DMS79 (cell line): ENCODE measurements around the gene ICE1.
A peak's percentile ranks its signal among the peaks of the same experiment; 100 is the strongest.
"Not testable (repeated sequence)": the region's sequence is repeated elsewhere in the genome, so short reads cannot be mapped to it uniquely, and the experiment has no call there.

Source experiments
- DNase-seq: peaks from one replicate; lab custom pipeline; 2025; lab: John Stamatoyannopoulos, UW

The ICE1 gene

DNA sequence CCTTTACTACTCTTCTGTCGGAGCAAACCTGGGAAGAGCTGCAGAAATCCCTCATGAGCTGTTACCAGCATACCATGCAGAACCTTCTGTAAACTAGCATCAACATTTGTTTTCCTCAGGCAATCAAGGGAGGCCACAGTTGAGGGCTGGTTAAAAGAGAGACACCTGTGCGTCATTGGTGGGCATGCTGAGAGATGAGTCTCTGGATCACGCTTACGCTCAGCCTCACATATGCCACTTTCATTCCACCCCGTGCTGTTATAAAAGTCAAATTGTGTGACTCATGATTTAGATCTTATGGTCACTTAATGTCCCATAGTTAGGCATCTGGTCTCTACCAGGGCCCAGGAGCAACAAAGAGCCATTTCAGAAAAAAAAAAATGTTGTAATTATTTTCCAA is 18.1 kb upstream of the ICE1 start:
- no peak for DNase-seq

DNA sequence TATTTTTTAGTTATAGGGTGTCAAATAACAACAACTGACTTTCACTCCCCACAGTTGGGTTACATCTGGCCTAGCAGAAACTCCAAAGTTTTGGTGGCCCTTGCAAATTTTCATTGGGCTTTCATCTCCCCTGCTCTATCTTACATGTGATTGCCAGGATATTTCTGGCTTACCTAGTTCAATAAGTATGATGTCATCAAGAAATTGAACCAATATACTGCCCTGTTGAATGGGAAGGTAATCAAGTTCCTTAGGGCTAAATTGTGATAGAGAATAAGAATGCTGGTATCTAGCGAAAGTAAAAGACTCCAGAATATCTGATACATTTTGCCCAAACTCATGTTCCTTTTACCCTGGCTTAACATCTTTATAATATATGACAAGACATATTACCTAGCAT is 17.0 kb upstream of the ICE1 start:
- DNase-seq, result no peak

DNA sequence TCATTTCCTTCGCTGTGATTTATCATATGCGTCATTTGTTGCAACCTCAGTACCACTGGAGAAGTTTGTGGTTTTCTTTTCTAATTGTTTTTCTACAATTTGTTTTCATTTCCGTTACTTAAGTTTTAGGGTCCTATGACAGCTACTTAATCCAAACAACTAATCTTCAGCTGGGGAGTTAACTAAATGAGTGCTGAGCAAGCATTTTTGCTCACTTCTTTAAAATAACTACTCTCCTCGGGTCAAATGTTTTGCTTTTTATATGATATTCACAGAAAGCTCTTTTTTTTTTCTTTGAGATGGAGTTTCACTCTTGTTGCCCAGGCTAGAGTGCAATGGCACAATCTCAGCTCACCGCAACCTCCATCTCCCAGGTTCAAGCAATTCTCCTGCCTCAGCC is 14.6 kb upstream of the ICE1 start:
- no peak for DNase-seq

DNA sequence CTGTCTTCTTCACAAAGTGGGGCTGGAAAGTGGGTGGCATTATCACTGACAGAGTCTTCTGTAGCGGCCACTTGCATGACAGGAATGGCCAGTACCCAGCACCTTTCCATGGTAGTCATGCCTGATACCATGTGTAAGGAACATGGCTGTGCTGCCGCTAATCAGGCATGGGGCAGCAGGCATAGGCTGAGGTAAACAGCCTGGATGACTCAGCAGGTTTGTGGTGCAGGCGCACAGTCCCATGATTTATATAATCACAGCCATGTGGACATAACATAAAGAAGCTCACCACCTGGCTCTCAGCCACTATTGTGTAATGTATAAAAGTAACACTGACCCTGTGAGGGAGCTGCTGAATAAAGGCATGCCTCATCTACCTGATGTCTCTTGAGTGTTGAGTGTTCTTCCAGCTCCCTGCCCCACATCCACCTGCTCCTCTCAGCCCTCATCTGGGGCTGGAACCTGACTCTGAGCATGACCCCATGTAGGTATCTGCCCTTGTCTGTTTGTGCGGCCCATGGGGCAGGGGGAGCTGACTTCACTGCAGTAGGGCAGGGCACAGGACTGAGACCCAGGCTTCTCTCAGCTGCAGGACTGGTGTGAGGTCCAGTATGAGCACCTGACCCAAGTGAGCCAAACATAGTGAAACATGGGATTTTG is 13.2 kb upstream of the ICE1 start:
- no peak for DNase-seq

DNA sequence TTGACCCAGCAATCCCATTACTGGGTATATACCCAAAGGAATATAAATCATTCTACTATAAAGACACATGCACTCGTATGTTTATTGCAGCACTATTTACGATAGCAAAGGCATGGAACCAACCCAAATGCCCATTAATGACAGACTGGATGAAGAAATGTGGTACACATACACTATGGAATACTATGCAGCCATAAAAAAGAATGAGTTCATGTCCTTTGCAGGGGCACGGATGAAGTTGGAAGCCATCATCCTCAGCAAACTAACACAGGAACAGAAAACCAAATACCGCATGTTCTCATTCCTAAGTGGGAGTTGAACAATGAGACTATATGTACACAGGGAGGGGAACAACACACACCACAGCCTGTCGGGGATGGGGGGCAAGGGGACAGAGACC is 8.6 kb upstream of the ICE1 start:
- not testable (repeated sequence) for DNase-seq

DNA sequence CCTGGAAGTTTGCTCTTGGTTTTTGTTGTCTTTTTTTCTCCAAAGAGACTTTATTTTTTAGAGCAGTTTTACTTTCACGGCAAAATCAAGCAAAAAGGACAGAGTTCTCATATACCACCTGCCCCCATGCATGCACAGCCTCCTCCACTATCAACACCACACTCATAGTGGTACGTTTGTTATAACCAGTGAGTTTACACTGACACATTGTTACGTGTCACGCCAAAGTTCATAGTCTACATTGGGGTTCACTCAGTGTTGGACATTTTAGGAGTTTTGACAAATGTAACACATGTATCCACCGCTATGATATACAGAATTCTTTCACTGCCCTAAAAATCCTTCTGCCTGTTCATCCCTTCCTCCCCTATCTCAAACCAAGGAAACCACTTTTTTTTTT is 7.5 kb upstream of the ICE1 start:
- DNase-seq, result no peak

DNA sequence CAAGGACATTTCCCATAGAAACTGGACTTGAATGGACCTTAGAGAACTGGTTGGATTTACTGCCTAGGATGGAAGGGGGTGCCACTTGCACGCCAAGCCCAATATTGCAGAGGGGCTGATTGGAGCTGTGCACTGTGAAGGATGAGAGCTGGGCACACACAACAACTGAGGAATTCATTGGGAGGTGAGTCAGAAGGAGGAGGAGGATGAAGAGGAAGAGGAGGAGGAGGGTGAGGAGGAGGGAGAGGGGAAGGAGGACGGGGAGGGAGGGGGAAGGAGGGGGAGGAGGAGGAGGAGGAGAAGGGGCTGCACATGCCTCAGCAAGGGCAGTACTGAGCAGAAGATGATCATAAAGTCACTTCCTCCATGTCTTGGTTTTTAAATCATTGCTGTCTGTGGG is 5.7 kb upstream of the ICE1 start:
- DNase-seq, result no peak

DNA sequence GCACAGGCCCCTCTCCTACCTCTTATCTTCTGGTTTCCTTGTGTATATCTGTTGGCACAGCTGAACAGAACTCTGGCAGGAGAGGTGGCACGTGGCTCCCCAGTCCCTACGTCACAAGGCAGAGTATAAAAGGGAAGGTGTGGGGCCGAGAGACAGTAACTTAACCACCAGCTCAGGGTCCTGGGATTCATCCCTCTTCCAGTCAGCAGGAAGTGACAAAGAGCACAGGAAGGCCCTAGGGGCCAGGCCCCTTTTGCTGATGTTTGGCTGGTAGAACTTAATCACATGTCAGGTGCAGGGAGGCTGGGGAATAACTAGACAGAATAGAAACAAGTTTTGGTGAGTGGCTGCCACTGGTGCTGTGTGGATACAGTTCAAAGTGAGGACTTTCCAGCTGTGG is 4.5 kb upstream of the ICE1 start:
- DNase-seq, result no peak

DNA sequence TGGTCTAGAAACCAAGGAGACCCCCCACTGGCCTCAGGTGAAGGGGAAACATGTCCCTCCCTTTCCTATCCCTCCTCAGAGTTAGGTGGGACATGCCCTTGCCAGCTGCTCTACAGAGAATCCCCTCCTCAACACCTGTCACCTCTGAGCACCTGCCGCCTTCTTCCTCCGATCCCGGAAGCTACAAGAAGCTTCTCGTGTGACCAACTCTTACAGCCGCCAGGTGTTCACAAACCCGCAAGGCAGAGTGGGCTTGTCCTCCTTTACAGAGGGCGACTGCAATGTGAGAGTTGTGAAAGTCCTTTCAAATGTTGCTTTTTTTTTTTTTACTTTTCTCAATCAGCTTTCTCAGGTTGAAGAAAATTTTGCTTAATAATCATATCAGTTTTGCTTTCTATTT is 3.7 kb upstream of the ICE1 start:
- DNase-seq, result peak; percentile 69

DNA sequence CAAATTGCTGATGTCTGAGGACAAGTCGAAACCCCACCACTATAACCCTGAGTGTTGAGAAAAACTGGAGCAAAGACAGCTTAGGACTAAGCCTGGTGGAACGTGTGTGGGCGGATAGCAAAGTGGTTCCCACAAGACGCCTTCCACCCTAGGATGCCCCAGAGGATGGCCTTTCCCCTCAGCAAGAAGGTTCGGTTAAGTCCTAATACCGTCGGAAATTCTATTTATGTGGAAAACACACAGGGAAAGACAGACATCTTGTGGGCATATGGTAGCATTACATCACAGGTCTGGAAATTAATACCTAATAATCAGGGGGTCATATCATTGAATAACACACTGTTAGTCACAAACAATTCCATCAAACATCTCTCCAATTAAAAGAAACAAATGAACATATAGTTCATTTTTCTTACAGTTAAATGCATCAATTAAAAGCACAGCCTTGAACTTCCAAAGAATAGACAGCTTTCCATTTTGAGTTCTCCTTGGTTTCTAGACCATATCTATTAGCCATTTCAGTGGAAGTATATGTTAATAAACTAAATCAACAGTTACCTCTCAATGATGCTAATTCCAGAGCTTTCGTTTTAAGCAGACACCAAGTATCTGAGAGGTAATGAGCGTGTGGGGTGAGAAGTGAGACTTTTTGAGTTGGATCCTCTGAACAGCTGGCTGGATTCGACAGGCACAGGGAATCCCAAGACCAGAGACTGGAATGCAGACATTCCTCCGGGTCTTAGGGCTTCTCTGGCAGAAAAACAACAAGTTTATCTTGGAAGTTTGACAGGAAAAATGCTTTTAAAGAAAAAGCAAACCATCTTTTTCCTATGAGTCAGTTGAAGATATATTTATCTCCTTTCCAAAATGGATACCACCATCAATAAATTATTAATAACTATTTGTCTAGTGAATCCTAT is 2.9 kb upstream of the ICE1 start:
- DNase-seq, result peak; percentile 25

DNA sequence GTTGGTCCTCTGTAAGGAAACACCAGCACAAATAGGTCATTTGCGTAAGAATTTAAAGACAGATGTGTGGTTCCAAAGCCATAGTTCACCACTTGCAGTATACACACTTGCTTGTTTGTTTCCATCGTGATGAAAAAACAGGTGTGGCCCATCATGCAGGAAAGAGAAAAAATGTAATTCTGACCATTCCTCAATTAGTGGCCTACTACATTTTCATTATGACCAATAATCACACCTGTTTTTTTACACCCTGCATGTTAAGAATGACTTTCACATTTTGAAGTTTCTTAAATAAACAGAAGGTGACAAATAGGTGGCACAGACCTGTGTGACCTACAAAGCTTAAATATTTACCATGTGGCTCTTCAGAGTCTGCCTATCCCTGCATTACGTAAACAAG is 2.2 kb upstream of the ICE1 start:
- DNase-seq, result no peak

DNA sequence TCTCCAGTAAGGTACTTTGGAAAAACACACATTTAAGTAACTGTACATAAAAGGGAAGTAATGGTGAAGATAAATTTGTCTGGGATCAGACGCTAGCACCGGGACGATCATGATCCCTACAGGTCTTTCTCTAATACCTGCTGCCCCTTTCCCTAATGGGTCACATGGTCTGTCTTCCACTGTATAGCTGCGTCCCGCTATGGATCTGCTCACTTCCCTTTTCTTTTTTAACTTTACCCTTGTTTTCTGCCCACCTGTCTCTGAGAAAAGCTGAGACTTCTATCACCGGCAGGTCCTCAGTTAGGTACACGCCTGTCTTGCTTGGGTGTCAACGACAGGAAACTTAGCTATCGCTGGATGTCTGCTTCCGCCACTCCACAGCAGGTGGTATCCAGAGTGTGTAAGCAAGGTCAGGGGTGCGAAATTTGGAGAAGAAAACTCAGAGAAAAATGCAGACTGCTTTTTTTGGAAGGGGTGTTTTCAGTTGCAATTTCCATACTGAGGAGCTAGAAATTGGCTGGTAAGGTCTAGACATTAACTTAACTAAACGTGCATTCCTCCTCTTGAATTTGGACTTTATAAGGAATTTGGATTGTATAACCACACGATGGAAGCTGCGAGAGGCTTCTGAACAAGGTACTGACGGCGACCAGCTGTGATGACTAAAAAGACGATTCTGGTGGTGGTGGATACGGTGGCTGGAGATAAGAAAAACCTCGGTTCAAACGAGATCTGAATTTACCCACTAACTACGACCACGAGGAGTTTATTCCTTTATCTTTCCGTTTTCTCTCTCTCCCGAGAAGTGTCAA is 1.1 kb upstream of the ICE1 start:
- DNase-seq, result no peak

DNA sequence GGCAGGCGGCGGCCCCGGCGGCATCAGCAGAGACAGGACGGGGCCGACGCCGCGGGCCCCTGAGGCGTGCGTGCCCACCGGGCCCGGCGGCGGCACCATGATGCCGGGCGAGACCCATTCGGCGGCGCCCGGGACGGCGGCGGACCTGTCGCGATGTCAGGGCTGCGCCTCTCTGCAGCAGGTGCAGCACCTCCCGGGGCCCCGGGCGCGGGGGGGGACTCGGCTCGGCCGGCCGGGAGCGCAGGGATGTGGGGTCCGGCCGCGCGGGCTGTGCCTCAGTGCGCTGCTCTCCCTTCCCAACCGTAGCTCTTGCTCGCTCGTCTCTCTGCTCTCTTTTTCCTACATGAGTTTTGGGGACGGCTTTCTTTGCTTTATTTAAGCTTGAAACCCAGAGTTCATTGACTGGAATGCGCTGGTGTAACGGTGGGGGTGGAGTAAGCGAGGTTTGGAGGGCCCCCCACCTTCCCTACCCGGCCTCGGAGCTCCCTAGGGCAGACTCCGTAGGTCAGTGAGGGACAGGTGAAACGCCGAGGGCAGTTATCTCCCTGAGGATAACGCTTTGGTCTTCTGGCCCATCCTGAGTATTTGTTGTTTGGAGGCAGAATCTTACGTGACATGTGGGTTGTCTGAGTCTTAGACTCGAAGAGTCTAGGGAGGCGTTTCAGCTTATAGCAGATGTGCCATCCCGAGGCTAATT is 490 bp downstream of the ICE1 start:
- DNase-seq, result no peak

DNA sequence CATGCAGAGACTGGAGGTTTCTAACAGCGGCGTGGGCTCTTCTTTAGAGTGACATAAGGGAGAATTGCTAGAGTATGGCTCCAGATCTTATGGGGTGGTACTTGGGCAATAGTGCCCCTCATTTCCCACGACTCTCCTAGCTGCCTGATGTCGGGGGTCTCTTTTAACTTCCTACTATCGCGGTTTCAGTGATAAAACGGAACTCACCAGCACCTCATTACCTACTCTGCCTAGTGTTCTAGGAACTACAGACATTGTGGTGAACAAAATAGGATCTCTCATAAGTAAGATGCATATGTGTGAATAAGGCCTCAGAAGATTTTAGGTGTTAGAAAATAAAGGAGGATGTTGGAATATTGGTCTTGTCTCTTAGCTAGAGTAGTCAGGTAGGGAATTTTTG is 1.1 kb downstream of the ICE1 start:
- no peak for DNase-seq

DNA sequence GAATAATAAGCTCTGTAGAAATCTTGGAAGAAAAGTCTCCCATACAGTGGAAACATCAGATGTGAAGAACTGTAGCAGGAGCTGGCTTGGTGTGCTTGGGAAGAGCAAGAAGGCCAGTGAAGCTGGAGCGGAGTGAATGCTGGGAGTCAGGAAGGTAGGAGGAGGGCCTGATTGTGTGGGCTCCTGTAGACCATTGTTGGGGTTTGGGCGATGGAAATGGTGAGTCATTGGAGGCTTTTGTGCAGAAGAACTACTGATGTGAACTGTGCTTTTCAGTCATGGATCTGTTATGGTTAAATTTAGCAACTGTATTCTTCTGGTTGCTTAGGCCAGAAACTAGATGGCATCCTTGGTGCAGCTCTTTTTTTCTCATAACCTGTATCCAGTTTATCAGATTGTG is 2.3 kb downstream of the ICE1 start:
- no peak for DNase-seq

DNA sequence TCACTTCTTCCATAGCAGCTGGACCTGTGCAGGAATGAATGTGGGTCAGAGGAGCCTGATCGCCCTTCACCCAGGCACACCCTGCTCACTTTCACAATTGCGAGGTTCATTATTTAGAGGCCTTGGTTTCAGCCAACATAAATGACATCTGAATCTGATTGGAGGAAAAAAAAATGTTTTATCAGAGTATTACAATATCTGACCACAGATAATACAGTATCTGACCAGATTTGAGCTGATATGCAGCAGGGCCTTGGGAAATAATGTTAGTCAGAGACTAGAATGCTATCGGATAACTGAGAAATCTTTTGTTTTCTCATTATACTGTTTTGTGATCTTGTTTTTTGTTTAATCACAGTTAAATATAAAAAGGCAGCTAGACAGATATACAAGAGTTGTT is 7.7 kb downstream of the ICE1 start:
- no peak for DNase-seq

DNA sequence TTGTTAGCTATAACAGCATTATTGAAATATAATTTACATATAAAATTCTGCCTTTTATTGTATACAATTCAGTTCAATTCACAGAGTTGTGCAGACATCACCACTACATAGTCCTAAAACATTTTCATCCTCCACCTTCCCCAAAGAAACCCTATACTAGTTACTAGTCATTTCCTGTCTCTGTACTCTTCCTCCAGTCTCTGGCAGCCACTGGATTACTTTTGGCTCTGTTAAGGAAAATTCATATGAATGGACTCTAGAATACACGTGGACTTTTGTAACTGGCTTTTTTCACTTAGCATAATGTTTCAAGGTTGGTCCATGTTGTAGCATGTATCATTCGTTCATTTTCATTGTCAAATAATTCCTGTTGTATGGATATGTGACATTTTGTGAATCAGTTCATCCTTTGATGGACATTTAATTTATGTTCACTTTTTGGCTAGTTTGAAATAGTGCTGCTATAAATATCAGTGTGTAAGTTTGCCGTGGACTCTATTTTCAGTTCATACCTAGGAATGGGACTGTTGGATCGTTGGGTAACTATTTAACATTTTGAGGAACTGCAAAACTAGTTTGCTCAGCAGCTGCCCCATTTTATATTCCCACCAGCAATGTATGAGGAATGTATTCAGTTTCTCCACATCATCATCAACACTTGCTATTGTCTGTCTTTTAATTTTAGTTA is 9.7 kb downstream of the ICE1 start:
- DNase-seq, result no peak

DNA sequence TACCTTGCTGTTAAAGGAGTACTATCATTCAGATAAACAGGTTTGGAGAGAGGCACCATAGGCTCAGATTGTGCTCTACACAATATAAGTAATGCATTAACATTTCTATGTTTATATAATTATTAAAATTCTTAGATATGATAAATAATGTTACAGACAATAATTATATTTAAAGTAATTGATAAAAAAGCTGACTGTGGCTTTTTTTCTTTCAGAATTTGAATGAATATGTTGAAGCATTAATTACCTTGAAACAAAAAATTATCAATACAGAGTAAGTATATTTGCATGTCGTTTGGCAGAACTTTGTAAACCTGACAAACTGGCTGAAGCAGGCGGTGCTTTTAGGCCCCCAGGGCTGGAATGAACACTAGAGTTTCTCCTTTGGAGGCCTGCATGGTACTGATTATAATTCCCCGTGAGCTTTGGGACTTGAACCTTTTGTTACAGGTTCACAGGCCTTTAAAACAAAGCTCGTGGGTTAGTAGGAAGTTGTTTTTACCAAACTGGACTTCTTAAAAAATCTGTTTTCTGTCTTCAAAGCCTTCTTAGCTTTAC is 13.8 kb downstream of the ICE1 start:
- no peak for DNase-seq

DNA sequence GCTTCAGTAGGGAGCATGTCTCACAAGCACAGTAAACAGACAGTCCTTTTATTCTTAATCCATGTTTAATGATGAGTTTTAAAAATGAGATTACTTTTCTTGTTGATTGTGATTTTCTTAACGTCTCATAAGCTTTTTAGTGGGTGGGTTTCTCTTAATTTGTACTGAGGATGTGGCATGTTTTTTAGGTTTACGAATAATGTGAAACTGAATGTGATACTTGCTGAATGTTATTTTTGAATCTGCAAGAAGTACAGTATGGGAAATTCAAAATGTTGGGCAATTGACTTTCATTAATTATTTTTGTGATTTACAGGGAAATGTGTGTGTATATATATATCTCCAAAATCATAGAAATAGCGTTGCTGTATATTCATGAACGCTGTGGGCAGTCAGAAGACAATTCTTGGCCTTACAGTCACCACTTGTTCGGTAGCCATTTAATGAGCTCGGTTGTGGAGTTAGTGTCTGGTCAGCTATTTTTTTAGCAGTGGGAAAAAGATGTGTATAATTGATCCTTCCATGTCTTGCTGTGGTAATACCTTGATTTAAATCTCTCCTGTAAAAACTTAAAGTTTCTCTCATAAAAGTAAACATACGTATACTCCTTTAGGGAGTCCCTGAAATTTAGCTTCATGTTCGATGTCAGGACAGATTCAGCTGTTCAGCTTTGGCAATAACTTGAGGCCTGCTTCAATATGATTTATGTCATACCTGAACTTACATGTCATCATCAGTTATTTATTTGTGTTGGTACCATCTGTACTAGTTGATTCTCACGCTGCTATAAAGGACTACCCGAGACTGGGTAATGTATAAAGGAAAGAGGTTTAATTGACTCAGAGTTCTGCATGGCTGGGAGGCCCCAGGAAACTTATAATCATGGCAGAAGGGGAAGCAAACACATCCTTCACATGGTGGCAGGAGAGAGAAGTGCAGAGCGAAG is 15.0 kb downstream of the ICE1 start:
- DNase-seq, result no peak

DNA sequence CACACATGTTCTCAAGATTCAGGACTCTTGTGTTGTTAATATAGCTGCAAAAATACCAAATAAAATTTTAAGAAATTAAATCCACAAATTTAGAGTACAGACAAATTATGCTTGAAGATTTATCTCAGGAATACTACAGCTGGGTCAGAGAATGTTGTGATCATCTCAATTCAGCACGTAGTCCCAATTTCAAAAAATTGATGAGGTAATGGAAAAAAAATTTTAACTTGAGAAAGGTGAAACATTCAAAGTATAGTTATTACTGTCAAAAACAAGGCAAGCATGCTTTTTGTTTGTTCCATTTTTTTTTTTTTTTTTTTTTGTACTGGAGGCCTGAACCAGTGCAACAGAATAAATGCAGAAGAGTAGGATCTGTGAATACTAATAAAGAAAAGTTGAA is 29.4 kb downstream of the ICE1 start:
- no peak for DNase-seq
